Mammary epithelial cell (primary cell): ENCODE data around the gene USP16.

ENCODE experiments used
- CTCF ChIP-seq, 2 donors: IDR thresholded peaks in 1 of 2; conservative IDR thresholded peaks in 1 of 2; 2 replicates each; pipeline ENCODE4 v1.5.1; 2011 to 2012; ENCODE audit warnings: inconsistent platforms in 2 of 2, low read length in 2 of 2, mild to moderate bottlenecking in 2 of 2, control low read depth in 1 of 2, low read depth in 1 of 2; ENCODE audit not compliant: insufficient read depth in 1 of 2; ENCODE audit errors: extremely low read depth in 1 of 2
- EZH2 ChIP-seq: IDR thresholded peaks from 2 replicates; pipeline ENCODE4 v1.6.1; 2012; ENCODE audit warnings: low read length, inconsistent platforms, borderline replicate concordance

- TF ChIP-seq CTCF (conservative IDR thresholded peaks at IDR 0.05 in 1 of 2, IDR thresholded peaks at IDR 0.05 in 1 of 2; ENCODE audit: extremely low read depth in 1 of 2, insufficient read depth in 1 of 2, low read depth in 1 of 2, low read length in 2 of 2) (no peak), EZH2 (no peak)
Observed at GRCh38 chr21:29098156-29098555, 73.7 kb downstream of the USP16 start.
